ENCODE results near the gene MOB2.

Gene MOB2, protein sequence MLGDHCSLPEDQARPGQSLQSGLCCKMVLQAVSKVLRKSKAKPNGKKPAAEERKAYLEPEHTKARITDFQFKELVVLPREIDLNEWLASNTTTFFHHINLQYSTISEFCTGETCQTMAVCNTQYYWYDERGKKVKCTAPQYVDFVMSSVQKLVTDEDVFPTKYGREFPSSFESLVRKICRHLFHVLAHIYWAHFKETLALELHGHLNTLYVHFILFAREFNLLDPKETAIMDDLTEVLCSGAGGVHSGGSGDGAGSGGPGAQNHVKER

DNA sequence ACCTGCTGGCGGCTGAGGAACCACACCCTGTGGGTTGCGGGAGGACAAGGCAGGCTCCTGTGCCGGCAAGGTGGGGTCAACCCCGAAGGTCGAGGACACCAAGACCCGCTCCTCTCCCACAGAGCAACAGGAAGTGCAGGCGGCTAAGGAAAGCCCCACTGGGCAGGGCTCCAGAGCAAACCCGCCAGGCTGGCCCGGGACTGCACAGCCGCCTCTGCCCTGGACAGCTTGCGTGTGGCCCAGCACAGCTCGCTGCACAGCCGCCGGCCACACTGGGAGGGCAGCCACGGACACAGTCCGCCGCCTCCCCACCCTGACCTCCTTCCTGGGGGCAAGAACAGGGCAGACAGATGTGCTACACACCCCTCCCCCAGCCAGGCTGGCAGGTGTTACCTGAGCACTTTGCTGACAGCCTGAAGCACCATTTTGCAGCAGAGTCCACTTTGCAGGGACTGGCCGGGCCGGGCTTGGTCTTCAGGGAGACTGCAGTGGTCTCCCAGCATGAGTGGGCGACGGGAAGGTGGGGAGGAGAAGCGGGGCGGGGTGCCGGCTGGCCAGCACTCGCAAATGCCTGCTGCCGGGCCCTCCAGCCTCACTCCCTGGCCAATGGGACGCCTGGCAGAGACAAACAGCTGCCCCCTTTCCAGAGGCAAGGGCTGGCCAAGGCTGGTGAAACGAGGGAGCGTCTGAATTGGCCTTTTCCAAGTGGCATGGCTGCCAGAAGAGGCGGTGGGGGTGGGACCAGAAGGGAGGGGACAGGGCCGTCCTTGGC, at the start of gene MOB2:
Gene MOB2, minus strand, starts transcription at position 726 of the 772 bp plus-strand sequence. Its CDS starts 223 bp downstream, at position 503.
- H3K9ac ChIP-seq, result no peak within 1 kb of the TSS
- no peaks in the 10 kb centered on the region for H4K20me1 ChIP-seq (ENCODE audit: insufficient read depth)
- H3K79me2 ChIP-seq (ENCODE audit: insufficient read depth, low read depth), result no peaks in the 10 kb centered on the region
- TF ChIP-seq, protein P1, sequence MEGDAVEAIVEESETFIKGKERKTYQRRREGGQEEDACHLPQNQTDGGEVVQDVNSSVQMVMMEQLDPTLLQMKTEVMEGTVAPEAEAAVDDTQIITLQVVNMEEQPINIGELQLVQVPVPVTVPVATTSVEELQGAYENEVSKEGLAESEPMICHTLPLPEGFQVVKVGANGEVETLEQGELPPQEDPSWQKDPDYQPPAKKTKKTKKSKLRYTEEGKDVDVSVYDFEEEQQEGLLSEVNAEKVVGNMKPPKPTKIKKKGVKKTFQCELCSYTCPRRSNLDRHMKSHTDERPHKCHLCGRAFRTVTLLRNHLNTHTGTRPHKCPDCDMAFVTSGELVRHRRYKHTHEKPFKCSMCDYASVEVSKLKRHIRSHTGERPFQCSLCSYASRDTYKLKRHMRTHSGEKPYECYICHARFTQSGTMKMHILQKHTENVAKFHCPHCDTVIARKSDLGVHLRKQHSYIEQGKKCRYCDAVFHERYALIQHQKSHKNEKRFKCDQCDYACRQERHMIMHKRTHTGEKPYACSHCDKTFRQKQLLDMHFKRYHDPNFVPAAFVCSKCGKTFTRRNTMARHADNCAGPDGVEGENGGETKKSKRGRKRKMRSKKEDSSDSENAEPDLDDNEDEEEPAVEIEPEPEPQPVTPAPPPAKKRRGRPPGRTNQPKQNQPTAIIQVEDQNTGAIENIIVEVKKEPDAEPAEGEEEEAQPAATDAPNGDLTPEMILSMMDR (conservative IDR thresholded peaks at IDR 0.05; ENCODE audit: low read depth, low read length), result no peak
- H3K27me3 ChIP-seq (ENCODE audit: insufficient read depth, low read depth), result no peaks in the 10 kb centered on the region
- H3K36me3 ChIP-seq (ENCODE audit: insufficient read depth), result no peaks in the 10 kb centered on the region
- H3K27ac ChIP-seq, result no peak within 1 kb of the TSS
- no peak within 1 kb of the TSS for H3K4me2 ChIP-seq
- H3K4me3 ChIP-seq (IDR thresholded peaks at IDR 0.05; ENCODE audit: insufficient read depth, low read depth, low read length), result no peak within 1 kb of the TSS
- H2AFZ ChIP-seq (ENCODE audit: low read depth), result no peak within 1 kb of the TSS
- no peaks in the 10 kb centered on the region for H3K4me1 ChIP-seq (ENCODE audit: low read depth, poor library complexity, severe bottlenecking)

- TF ChIP-seq, protein P1 (conservative IDR thresholded peaks at IDR 0.05; ENCODE audit: low read depth, low read length), result no peak
- no peaks in the 10 kb centered on the region for H4K20me1 ChIP-seq (ENCODE audit: insufficient read depth)
These were observed 48.1 kb upstream of the MOB2 start for GRCh38 chr11:1534682-1535081.

GRCh38 chr11:1534171-1534570, 47.6 kb upstream of the MOB2 start:
- Histone ChIP-seq H3K4me3 (IDR thresholded peaks at IDR 0.05; ENCODE audit: insufficient read depth, low read depth, low read length) (no peak overlapping the region), H3K27ac (no peak overlapping the region), H3K4me2 (no peak overlapping the region), H2AFZ (ENCODE audit: low read depth) (no peak overlapping the region), H3K79me2 (ENCODE audit: insufficient read depth, low read depth) (no peaks in the 10 kb centered on the region; the same call in 1 of the 2 replicates), H3K4me1 (ENCODE audit: low read depth, poor library complexity, severe bottlenecking) (no peaks in the 10 kb centered on the region), H3K27me3 (ENCODE audit: insufficient read depth, low read depth) (peaks cover 16% of the 10 kb centered on the region), H4K20me1 (ENCODE audit: insufficient read depth) (no peaks in the 10 kb centered on the region), H3K36me3 (ENCODE audit: insufficient read depth) (no peaks in the 10 kb centered on the region), H3K9ac (no peak overlapping the region)
- TF ChIP-seq, protein P1 (conservative IDR thresholded peaks at IDR 0.05; ENCODE audit: low read depth, low read length), result no peak

More at GRCh38 chr11:1534682-1535081, 48.1 kb upstream of the MOB2 start:
- H3K36me3 ChIP-seq (ENCODE audit: insufficient read depth), result no peaks in the 10 kb centered on the region
- H3K4me2 ChIP-seq, result no peak overlapping the region
- H3K4me1 ChIP-seq (ENCODE audit: low read depth, poor library complexity, severe bottlenecking), result no peaks in the 10 kb centered on the region
- H3K4me3 ChIP-seq (IDR thresholded peaks at IDR 0.05; ENCODE audit: insufficient read depth, low read depth, low read length), result no peak overlapping the region
- no peak overlapping the region for H2AFZ ChIP-seq (ENCODE audit: low read depth)
- H3K27me3 ChIP-seq (ENCODE audit: insufficient read depth, low read depth), result peaks cover 21% of the 10 kb centered on the region
- no peak overlapping the region for H3K27ac ChIP-seq
- no peak overlapping the region for H3K9ac ChIP-seq
- no peaks in the 10 kb centered on the region; the same call in 1 of the 2 replicates for H3K79me2 ChIP-seq (ENCODE audit: insufficient read depth, low read depth)

DNA sequence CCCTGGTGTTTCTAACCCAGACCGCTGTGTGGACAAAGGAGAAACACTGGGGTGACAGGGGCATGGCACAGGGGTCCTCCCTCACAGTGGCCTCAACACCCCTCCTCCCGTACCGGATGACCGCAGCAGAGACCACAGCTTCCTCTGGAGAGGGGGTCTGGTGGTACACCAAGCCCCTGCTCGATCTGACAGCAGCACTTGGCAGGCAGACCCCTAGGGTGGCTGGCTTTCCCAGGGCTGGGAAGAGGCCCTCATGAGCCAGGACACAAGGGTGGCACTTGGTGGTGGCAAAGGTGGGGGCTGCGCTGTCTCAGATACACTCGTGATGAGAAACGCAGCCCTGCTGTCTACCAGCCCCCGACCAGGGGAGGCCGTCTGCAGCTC, 46.8 kb upstream of the MOB2 start:
- Histone ChIP-seq H3K9ac (no peak overlapping the region), H2AFZ (ENCODE audit: low read depth) (no peak overlapping the region), H3K27me3 (ENCODE audit: insufficient read depth, low read depth) (peaks cover 7% of the 10 kb centered on the region), H3K4me2 (no peak overlapping the region), H3K4me3 (IDR thresholded peaks at IDR 0.05; ENCODE audit: insufficient read depth, low read depth, low read length) (no peak overlapping the region), H3K27ac (no peak overlapping the region), H4K20me1 (ENCODE audit: insufficient read depth) (no peaks in the 10 kb centered on the region), H3K4me1 (ENCODE audit: low read depth, poor library complexity, severe bottlenecking) (no peaks in the 10 kb centered on the region), H3K79me2 (ENCODE audit: insufficient read depth, low read depth) (no peaks in the 10 kb centered on the region; the same call in 1 of the 2 replicates), H3K36me3 (ENCODE audit: insufficient read depth) (no peaks in the 10 kb centered on the region)
- TF ChIP-seq, protein P1 (conservative IDR thresholded peaks at IDR 0.05; ENCODE audit: low read depth, low read length), result no peak
